Activated CD8-positive, alpha-beta T cell treated with anti-CD3 and anti-CD28 coated beads for 36 hours (primary cell): ENCODE data around the gene CAMK1D. TPM values are rescaled to one million over a fixed set of nuclear protein-coding genes. Genes with fewer than 3 reads are reported as not detected.
A peak's percentile ranks its signal among the peaks of the same experiment; 100 is the strongest.

Experiments used
- ATAC-seq: fragments of 200-7000 bp; cut with Tn5 transposase; one replicate; pipeline ENCODE4 v1.10.0; 2021; ENCODE audit warnings: mild to moderate bottlenecking, moderate library complexity
- CTCF ChIA-PET: fragments of 350-600 bp; sonication (Branson Sonifier 250); formaldehyde crosslinking; loops from one replicate; lab custom pipeline; 2021; ENCODE audit warnings: antibody characterized with exemption; lab: Charles Lee
- POLR2A ChIA-PET: fragments of 350-600 bp; sonication (Branson Sonifier 250); formaldehyde crosslinking; loops from one replicate; lab custom pipeline; 2021; ENCODE audit warnings: antibody characterized with exemption; lab: Charles Lee
- DNase-seq: peaks from one replicate; pipeline ENCODE4 v3.0.0-alpha.2; 2020
- H3K27ac Mint-ChIP-seq: one replicate; pipeline ENCODE4 v1.8.0; 2021; ENCODE audit warnings: mild to moderate bottlenecking, mixed read lengths
- H3K27me3 Mint-ChIP-seq: one replicate; pipeline ENCODE4 v1.8.0; 2021; ENCODE audit warnings: mixed read lengths
- H3K36me3 Mint-ChIP-seq: one replicate; pipeline ENCODE4 v1.8.0; 2021; ENCODE audit warnings: low read depth, mixed read lengths
- H3K4me1 Mint-ChIP-seq: one replicate; pipeline ENCODE4 v1.8.0; 2021; ENCODE audit warnings: low read depth, mixed read lengths
- H3K4me3 Mint-ChIP-seq: one replicate; pipeline ENCODE4 v1.8.0; 2021; ENCODE audit warnings: mild to moderate bottlenecking, moderate library complexity, mixed read lengths
- H3K9me3 Mint-ChIP-seq: one replicate; pipeline ENCODE4 v1.8.0; 2021; ENCODE audit warnings: mixed read lengths
- CTCF ChIP-seq: fragments of 200-600 bp; IDR thresholded peaks from one replicate; pipeline ENCODE4 v1.8.0; 2022; ENCODE audit warnings: antibody characterized with exemption, mild to moderate bottlenecking
- intact Hi-C: fragments of 100-400 bp; cut with micrococcal nuclease; formaldehyde crosslinking; loops from one replicate; pipeline ENCODE4 v1.10.0; 2022
- total RNA-seq, 2 experiments: library from RNA; stranded (reverse); gene quantifications; one replicate each; pipeline ENCODE4 v1.2.3, GENCODE V29; 2021

The CAMK1D gene
- total RNA-seq, 2 experiments from 2014 or later: 13.8 TPM

- H3K27ac Mint-ChIP-seq: peak overlapping the region; percentile 20
- ChIA-PET POLR2A (interaction anchor here (0.7 to 1.9 kb wide), 3 partner anchors 34 to 312 kb away, joined by 3 to 10 read pairs (median 4); partner anchors contain the start of gene CAMK1D), CTCF (interaction anchor here (1.7 kb wide), 1 partner anchor 274 kb away, joined by 4 read pairs; no protein-coding TSS in a partner anchor)
- H3K27me3 Mint-ChIP-seq: no peaks in the 10 kb centered on the region
- H3K9me3 Mint-ChIP-seq: peaks cover 7% of the 10 kb centered on the region
- peaks cover 25% of the 10 kb centered on the region for H3K4me1 Mint-ChIP-seq
- H3K4me3 Mint-ChIP-seq: no peak overlapping the region
- DNase-seq: no peak
- TF ChIP-seq CTCF: no peak
- peaks cover 12% of the 10 kb centered on the region for H3K36me3 Mint-ChIP-seq
- ATAC-seq: no peak
- intact Hi-C loops: no loop called here
Observed at GRCh38 chr10:12382956-12383531, 33.7 kb downstream of the CAMK1D start.

- ChIA-PET POLR2A (no interaction called here), CTCF (no interaction called here)
- DNase-seq: no peak
- no peak for ATAC-seq
- H3K27ac Mint-ChIP-seq: no peak overlapping the region
- H3K9me3 Mint-ChIP-seq: peaks cover 7% of the 10 kb centered on the region
- intact Hi-C loops: no loop called here
- no peak for TF ChIP-seq CTCF
- H3K27me3 Mint-ChIP-seq: no peaks in the 10 kb centered on the region
- no peak overlapping the region for H3K4me3 Mint-ChIP-seq
- peaks cover 12% of the 10 kb centered on the region for H3K36me3 Mint-ChIP-seq
- peaks cover 39% of the 10 kb centered on the region for H3K4me1 Mint-ChIP-seq
Observed at GRCh38 chr10:12384906-12385305, 35.6 kb downstream of the CAMK1D start.

GRCh38 chr10:12387561-12388210 is 38.3 kb downstream of the CAMK1D start:
- no peak overlapping the region for H3K27ac Mint-ChIP-seq
- ChIA-PET CTCF (interaction anchor here (1.0 kb wide), 1 partner anchor 8 kb away, joined by 3 read pairs; no protein-coding TSS in a partner anchor), POLR2A (no interaction called here)
- peaks cover 12% of the 10 kb centered on the region for H3K36me3 Mint-ChIP-seq
- intact Hi-C loops: no loop called here
- H3K27me3 Mint-ChIP-seq: no peaks in the 10 kb centered on the region
- no peak overlapping the region for H3K4me3 Mint-ChIP-seq
- TF ChIP-seq CTCF: no peak
- DNase-seq: no peak
- H3K9me3 Mint-ChIP-seq: peaks cover 7% of the 10 kb centered on the region
- peaks cover 35% of the 10 kb centered on the region for H3K4me1 Mint-ChIP-seq
- ATAC-seq: no peak

GRCh38 chr10:12388671-12389070 is 39.3 kb downstream of the CAMK1D start:
- ATAC-seq (no peak), DNase-seq (no peak)
- Mint-ChIP-seq H3K9me3 (peaks cover 7% of the 10 kb centered on the region), H3K4me1 (peaks cover 33% of the 10 kb centered on the region), H3K27ac (peak overlapping the region; percentile 18), H3K27me3 (no peaks in the 10 kb centered on the region), H3K4me3 (no peak overlapping the region), H3K36me3 (peaks cover 12% of the 10 kb centered on the region)
- intact Hi-C loops: no loop called here
- POLR2A ChIA-PET: no interaction called here
- no peak for TF ChIP-seq CTCF
- CTCF ChIA-PET: no interaction called here

- DNase-seq: no peak
- H3K9me3 Mint-ChIP-seq: peaks cover 7% of the 10 kb centered on the region
- peaks cover 33% of the 10 kb centered on the region for H3K4me1 Mint-ChIP-seq
- no peak for TF ChIP-seq CTCF
- H3K27ac Mint-ChIP-seq: no peak overlapping the region
- no peak overlapping the region for H3K4me3 Mint-ChIP-seq
- CTCF ChIA-PET: no interaction called here
- POLR2A ChIA-PET: no interaction called here
- no peak for ATAC-seq
- H3K27me3 Mint-ChIP-seq: no peaks in the 10 kb centered on the region
- peaks cover 11% of the 10 kb centered on the region for H3K36me3 Mint-ChIP-seq
- intact Hi-C loops: no loop called here
Observed at GRCh38 chr10:12389154-12389734, 39.9 kb downstream of the CAMK1D start.
